Activated T-cell treated with anti-CD3 and anti-CD28 coated beads for 48 hours (primary cell): ENCODE measurements around the gene MUC13.

ENCODE experiments used
- DNase-seq: peaks from one replicate; pipeline ENCODE4 v3.0.0-alpha.2; 2020; ENCODE audit warnings: low read depth

MUC13 gene

DNA sequence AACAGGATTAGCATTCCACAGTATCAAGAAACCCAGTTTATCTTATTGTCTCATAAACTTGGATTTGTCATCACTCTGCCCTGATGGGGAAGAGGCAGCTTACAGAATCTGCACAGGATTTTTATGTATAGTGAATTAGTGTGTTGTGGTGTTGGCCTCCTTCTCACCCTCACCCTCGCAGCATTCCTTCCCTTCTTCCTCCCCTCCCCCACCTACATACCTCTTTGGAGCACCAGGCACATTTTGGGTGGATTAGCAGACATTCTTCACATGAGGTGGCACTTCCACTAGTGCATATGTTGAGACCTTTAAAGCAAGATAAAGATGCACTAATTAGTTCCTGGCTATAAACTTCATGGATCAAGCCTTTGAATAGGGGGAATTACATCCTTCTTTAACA, 61.3 kb downstream of the MUC13 start:
- DNase-seq: no peak

GRCh38 chr3:124867511-124867910, 67.0 kb downstream of the MUC13 start:
- no peak for DNase-seq

GRCh38 chr3:124862006-124862405, 72.5 kb downstream of the MUC13 start:
- DNase-seq: no peak

DNA sequence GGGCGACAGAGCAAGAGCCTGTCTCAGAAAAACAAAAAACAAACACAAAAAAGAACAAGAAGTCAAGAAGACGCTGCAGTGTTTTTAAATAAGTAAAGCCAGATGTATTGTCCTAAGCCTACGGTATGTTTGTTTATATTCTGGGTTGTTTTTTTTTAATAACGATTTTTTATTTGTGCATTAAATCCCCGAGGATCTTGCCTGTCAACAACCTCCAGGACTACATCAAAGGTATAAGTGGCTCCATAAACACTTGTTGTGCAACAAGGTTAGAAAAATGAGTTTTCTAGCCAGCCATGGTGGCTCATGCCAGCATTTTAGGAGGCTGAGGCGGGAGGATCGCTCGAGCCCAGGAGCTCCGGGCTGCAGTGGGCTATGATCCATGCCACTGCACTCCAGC, 73.5 kb downstream of the MUC13 start:
- DNase-seq: no peak

DNA sequence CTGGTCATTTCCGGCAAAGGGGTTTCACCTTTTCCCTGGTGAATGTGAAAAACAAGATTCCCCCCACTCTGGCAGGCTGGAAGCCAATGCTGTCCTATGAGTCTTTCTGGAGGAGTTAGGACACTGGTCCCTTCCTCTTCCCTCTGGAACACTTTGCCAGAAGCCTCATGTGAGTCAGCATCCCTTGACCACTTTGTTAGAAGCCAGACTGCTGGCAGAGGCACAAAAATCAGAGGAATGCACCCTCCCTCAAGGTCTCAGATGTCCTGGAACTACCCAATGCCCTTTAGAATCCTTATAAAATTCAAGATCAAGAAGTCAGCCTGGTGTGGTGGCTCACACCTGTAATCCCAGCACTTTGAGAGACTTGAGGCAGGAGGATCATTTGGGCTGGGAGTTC, 74.0 kb downstream of the MUC13 start:
- no peak for DNase-seq

DNA sequence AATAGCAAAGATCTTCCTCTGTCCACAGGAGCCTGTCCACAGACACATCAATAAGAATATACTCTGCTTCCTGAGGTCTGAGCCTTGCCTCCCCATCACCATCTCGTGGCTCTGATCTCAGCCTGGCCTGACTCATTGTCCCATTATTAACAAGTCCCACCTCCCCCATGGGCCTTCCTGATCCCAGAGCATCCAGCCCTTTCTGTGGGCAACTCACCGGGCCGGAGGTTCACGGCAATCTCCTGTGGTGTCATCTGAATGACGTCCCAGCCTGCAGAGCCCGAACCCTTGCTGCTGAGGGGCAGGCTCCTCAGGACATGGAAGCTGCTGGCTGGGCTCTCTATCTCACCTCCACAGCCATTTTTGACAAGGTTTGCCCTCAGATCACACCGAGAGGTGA, 75.5 kb downstream of the MUC13 start:
- no peak for DNase-seq

DNA sequence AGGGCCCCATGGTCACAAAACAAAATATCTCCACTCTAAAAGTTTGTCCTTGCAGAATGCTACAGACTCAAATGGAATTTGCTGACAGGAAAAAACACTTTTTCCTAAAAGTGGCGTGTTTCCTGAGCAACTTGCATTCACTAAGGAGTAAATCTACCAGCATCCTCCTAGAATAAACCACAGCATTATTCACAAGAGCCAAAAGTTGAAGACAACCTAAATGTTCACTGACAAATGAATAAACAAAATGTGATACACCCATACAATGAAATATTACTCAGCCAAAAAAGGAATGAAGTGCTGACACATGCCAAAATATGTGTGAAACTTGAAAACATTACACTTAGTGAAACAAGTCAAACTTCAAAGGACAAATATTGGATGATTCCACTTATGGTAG, 76.3 kb downstream of the MUC13 start:
- DNase-seq: no peak

GRCh38 chr3:124856677-124857076, 77.9 kb downstream of the MUC13 start:
- DNase-seq: no peak
